ENCODE measurements around the gene IDH3G.
"Not testable (repeated sequence)": the region's sequence is repeated elsewhere in the genome, so short reads cannot be mapped to it uniquely, and the experiment has no call there.

The IDH3G gene

DNA sequence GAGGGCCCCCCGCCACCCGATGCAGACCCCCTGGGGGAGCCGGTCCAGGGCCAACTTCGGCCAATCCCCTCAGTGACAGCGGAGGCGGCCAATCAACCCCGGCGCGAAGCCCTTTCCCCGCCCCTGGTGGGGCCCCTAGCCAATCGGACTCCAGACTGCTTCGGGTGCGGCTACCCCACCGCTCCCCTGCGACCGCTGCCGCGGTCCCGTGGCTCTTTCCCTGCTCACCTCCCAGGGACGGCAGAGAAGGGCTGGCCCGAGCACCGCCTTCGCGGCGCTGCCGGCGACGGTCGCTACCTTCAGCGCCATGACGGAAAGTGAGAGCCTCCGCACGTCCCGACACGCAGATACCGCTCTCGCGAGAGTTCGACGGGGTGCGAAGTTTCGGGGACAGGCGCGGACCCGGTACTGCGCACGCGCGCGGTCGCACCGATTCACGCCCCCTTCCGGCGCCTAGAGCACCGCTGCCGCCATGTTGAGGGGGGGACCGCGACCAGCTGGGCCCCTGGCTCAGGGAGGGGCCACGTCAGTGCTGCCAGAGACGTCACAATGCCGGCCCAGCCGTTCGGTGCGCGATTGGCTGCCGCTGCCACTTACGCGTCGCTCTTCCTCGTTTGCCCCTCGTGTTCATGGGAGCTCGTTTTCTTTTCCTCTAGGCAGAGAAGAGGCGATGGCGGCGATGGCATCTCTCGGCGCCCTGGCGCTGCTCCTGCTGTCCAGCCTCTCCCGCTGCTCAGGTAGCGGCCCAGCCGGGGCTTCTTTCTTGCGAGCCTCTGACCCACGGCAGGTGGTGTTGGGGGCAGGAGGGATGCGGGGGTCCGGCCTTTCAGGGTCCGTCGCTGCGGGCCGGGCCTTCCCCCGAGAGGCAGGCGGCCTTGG is at the start of gene IDH3G, which contains the start of gene SSR4:
Gene IDH3G, minus strand, starts transcription at position 358 of the 879 bp plus-strand sequence. Its CDS starts 49 bp downstream, at position 309.
Gene SSR4, plus strand, starts transcription at position 651 of the 879 bp plus-strand sequence. Its CDS starts 20 bp downstream, at position 671.
- in situ Hi-C loops (cut with HindIII; ENCODE audit: low sequenced_read_pairs): no loop called here

DNA sequence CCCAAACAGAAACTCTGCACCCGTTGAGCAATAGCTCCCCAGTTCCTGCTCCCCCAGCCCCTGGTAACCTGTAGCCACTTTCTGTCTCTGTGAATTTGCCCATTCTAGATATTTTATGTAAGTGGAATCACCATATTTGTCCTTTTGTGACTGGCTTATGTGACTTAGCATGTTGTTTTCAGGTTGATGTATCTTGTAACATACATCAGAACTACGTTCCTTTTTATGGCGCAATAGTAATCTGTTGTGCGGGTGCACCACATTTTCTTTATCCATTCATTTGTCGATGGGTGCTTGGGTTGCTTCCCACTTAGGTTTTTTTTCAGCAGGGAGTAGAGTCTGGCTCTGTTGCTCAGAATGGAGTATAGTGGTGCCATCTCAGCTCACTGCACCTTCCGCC is 42.7 kb upstream of the IDH3G start:
- in situ Hi-C loops (cut with HindIII; ENCODE audit: low sequenced_read_pairs): no loop called here

DNA sequence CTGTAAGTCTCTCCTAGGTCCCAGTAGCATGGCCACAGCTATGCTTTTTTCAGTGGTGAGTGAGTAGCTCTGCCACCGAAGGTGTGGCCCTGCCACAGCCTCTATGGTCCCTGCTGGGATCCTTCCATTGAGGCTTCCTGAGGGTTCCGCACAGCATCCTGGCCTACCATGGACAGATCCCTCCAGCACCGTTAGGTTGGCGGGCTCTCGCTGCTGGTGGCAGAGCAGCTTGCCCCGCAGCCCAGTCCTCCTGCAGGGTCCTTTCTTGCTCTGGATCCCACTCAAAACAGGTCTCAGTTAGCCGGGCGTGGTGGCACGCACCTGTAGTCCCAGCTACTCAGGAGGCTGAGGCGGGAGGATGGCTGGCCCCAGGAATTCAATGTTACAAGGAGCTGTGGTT is 38.6 kb upstream of the IDH3G start:
- in situ Hi-C loops (cut with HindIII; ENCODE audit: low sequenced_read_pairs): no loop called here

DNA sequence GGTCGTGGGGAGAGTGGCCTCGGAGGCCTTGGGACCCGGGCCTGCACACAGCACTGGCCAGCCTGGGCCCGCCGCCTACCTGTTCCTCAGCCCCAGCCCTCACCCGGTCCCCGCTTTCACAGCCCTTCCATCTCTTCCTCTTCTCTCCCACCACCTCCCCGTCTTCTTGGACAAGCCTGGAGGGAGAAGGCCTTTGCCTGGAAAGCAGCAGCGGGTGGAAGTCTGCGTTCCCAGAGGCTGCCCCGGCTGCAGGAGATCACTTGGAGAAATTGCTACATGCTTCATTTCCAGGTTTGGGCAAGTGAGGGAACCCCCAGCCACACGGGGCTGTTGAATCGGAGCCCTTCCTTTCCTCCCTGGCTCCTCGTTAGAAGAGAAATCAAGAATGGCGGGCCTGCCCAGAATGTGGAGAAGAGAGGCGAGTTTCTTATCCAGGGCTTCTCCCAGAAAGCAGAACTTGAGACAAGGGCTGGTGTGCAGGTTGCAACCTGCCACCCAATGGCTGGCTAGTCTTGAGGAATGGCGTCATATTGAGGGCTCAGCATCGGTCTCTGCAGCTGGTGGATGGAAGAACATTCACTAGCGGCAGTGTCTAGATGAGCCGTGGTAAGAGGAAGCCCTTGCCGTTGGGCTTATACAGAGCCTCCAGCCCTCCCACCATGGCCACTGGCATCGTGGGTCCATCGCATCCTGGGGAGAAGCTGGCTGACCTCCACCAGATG is 37.4 kb upstream of the IDH3G start:
- in situ Hi-C loops (cut with HindIII; ENCODE audit: low sequenced_read_pairs): no loop called here

DNA sequence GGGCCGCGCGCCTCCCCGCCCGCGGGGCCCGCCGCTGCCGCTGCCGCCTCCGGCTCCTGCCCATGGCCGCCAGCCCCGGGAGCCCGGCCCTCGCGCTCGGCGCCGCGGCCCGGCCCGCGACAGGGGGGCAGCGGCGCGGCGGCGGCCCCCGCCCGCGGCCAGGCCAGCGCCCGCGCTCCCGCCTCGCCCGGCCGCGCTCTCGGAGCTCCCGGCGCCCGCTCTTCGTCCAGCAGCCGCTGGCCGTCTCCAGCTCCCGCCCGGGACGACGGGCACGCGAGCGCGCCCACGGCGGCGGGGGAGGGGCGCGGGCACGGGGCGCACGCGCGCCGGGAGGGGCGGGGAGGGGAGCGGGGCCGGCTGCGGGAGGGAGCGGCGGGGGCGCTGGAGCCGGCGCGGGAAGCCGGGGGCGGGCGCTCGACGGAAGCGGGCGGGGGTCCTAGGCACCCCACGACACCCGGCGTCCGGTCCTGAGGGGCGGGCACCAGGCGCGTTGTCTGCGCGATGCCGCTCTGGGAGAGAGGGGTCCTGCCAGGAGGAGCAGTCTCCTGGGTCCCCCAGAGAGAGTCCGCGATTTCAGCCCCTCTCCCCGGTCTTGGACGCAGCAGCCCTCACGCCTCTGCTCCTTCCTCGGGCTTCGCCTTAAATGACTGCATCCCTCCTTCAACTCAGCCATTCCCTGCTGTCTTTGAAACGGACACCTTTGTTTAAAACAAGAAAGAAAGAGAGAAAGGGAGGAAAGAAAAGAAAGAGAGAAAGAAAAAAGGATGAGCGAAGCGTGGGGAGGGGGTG is 36.7 kb upstream of the IDH3G start:
- in situ Hi-C loops (cut with HindIII; ENCODE audit: low sequenced_read_pairs): no loop called here

DNA sequence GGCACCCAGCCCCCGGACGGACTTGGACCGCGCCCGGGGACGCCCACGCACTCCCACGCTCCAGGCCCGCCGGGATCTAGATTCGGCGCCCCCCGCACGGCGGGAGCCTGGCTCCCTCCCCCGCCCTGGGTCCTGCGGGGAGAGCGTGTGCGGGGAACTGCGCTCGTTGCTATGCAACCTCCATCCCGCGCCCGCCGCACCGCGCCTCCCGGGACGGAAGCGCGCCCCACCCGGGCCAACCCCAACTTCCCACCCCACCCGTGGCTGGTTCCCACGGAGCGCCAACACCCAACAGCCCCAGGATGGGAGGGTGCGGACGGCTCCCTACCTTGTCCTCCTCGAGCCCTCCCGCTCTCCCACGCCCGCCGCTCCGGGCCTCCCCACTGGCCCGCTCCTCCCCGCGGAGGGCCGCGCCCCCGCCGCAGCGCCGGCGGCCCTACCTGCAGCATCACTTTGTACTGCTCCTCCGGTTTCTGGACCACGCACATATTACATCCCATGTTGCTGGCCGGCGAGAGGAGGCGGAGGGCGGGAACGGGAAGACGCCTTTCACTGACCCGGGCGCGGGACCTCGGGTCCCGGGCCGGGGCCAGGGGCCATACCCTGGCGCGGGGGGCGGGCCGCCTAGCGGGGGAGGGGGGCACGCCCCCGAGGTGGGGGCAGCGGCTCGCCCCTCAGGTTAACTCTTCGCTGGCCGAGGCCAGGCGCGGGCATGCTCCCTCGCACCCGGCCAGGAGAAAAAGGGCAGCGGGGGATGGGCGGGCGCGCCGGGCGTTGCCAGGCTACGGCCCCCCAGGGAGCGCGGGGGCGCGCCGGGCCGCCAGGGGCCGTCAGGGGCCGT is 35.8 kb upstream of the IDH3G start, which contains the start of gene PDZD4:
Gene PDZD4, minus strand, starts transcription at position 746 of the 841 bp plus-strand sequence. Its CDS starts 246 bp downstream, at position 500.
- in situ Hi-C loops (cut with HindIII; ENCODE audit: low sequenced_read_pairs): no loop called here

DNA sequence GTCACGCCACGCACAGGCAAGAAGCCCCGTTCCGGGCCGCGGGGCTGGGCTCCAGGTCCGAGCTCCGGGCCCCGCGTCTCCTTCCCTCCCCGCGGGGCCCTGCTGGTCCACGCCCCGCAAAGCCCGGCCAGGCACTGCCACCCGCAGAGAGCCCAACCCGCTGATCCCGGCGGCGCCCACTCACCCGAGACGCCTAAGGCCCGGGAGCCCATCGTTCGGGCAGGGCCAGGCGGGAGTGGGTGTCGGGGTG is 35.3 kb upstream of the IDH3G start:
- in situ Hi-C loops (cut with HindIII; ENCODE audit: low sequenced_read_pairs): no loop called here

DNA sequence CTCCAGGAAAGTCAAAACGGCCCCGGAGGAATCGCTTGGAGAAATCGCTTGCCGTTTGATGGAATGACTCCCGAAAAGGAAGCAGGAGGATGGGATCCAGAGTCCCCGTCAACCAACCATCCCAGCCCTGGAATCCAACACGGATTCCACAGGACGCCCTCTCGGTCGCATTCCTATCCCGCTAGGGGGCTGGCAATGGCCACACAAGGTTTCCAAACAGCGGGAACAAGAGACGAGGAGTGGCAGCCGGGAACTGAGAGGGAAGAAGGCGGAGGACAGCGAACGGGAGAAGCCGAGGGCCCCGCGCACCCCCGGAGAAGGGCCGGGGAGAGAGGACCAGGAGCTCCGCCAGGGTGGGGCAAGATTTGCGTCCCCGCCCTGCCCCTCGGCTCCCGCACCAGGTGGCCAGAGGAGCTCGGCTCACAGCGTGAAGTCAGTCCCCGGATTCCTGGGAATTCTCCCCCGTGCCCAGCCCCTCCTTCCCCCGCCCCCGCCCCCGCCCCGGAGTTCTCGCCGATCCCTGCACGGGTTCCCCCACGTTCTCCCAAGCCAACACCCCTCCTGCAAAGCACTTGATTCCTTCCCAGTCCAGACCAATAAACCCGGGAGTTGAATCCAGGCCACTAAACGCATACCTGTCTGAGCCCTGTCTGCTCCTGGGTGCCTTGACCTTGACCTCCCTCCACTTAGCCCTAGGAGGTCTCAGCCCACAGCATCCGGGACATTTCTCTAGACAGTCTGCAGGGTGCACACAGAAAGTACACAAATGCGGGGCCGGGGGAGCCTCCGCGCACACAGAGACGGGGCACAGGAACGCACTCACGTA is 34.8 kb upstream of the IDH3G start:
- in situ Hi-C loops (cut with HindIII; ENCODE audit: low sequenced_read_pairs): no loop called here

DNA sequence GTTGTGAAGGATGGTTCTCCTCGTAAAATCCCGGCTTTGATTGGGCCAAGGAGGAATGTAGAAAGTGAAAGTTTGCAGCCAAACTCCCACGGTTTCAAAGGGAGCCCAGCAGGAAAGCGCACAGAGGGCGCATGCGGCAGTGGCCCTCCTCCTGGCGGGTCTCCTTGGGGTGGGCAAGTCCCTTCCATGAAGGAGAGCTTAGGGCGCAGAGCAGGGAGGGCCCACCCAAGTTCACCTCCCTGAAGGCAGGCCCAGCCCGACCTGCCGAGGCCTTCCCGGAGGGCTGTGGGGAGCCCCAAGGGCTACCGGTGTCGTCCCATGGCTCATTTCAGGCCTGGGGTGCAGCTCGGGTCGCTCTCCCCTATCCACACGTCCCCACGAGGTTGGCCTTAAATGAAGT is 34.1 kb upstream of the IDH3G start:
- in situ Hi-C loops (cut with HindIII; ENCODE audit: low sequenced_read_pairs): no loop called here

DNA sequence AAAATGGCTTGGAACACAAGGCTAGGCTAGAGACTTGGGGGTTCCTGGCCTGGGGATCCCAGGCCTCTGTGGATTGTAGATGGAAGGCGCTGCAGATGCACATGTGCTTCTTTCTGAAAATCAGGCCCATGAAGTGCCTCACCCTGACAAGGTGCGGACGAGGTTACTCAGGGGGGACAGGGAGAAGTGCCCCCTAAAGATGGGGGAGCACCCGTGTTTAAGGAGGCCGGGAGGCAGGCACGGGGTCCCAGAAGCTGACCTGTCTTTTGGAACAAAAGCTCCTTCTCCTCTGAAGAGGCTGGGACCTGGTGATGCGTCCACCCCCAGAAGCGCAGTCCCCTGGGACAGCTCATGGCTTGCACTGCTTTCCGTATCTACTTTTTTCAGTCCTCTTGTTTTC is 33.7 kb upstream of the IDH3G start:
- in situ Hi-C loops (cut with HindIII; ENCODE audit: low sequenced_read_pairs): no loop called here

DNA sequence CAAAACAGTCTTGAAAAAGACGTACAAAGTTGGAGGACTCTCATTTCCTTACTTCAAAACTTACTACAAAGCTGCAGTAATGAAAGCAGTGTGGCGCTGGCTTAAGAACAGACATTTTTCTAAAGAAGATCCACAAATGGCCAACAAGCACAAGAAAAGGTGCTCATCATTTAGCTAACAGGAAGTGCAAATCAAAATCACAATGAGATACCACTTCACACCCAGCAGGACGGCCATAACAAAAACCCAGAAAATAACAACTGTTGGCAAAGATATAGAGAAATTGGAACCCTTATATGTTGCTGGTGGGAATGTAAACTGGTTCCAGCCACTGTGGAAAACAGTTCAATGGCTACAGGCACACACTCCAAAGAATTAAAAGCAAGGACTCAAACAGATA is 32.8 kb upstream of the IDH3G start:
- in situ Hi-C loops (cut with HindIII; ENCODE audit: low sequenced_read_pairs): no loop called here

DNA sequence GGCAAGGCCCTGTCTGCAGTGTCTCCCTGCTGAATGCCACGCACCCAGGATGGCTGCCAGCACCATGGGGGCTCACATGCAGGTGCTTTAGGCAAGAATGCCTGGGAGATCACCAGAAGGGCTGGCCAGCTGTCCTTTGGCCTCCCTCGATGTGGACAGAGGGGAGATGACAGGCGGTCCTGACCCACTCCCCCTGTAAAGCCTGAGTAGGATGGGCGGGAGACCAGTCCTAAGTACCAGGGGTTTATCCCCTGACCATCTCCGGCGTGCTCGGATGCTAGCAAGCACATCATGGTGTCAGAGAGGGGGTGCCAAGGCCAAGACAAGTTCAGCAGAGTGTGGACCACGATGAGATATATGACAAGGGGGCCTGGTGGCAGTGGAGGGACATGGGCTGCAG is 30.9 kb upstream of the IDH3G start:
- in situ Hi-C loops (cut with HindIII; ENCODE audit: low sequenced_read_pairs): no loop called here

DNA sequence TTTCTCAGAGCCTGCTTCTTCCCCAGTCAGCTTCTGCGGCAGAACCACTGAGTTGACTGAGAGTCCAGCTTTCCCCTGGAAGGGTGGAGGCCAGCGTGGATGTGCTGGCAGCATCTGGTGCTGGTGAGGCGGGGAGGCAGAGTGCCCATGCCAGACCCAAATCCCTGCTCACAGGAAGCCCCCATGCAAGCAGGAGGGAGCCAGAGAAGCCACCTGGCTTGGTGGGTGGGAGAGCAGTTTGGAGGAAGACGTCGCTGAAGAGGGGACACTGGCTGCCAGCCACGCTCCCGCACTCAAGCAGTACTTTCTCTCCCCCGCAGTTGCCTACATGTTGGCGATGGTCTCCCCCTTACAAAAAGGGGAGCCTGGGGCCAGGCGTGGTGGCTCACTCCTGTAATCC is 30.2 kb upstream of the IDH3G start:
- in situ Hi-C loops (cut with HindIII; ENCODE audit: low sequenced_read_pairs): no loop called here

DNA sequence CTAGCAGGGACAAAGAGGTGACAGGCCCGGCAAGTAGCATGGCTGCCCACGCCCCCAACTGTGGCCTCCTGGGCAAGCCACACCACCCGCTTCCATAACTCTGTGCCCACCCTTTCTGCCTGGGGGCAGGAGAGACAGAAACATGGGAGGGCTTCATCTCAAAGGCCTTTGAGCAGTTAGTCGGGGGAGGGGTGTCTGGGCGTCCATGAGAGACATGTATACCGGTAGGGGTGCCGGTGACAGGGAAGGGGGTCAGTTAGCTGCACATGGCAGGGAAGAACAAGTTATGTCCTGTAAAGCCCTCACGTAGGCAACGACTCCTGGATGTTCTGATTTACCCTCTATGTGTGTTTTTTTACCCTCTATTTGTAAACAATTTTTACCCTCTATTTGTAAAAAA is 26.9 kb upstream of the IDH3G start:
- in situ Hi-C loops (cut with HindIII; ENCODE audit: low sequenced_read_pairs): no loop called here

DNA sequence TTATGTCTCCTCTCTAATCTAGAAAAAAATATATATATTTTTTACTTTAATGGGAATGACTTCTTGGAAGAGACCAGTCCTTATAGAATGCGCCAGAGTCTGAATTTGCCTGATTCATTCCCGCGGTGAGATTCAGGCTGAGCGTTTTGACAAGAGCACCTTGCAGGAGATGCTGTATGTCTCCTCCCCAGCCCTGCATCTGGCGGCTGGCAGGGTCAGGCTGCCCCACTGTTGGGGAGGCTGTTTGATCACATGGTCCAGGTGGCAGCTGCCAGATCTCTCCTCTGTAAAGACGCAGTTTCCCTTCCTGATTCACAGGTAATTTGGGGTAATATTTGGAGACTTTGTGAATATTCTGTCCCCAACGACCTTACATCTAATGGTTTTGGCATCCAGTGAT is 26.4 kb upstream of the IDH3G start:
- in situ Hi-C loops (cut with HindIII; ENCODE audit: low sequenced_read_pairs): no loop called here

DNA sequence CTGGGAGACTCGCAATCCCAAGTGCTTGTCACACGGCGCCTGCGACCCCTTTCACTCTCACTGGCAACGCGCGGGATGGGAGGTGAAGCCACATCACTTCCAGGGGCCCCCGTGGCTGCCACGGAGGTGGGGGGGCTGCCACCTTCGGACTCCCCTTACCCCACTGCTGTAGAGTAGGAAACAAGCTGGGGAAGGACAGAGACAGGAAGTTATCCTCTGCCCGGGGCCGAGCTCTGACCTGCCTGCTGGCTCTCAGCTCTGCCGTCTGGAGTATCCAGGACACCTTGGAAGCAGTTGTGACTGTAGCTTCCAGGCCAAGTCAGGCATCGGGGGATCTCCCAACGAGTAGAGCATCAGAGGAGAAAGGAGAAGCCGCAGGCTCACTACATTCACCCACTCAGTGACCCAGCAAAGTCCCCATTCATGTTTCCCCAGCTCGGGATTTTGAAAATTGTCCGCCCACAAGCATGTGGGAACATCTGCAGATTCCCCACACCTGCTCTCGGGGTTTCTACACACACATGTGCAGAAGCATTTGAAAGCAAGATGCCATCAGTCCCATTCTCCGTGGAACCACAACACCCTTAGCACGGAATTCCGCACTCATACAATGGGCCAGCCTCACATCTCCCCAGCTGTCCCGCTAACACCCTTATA is 25.3 kb upstream of the IDH3G start:
- in situ Hi-C loops (cut with HindIII; ENCODE audit: low sequenced_read_pairs): no loop called here

DNA sequence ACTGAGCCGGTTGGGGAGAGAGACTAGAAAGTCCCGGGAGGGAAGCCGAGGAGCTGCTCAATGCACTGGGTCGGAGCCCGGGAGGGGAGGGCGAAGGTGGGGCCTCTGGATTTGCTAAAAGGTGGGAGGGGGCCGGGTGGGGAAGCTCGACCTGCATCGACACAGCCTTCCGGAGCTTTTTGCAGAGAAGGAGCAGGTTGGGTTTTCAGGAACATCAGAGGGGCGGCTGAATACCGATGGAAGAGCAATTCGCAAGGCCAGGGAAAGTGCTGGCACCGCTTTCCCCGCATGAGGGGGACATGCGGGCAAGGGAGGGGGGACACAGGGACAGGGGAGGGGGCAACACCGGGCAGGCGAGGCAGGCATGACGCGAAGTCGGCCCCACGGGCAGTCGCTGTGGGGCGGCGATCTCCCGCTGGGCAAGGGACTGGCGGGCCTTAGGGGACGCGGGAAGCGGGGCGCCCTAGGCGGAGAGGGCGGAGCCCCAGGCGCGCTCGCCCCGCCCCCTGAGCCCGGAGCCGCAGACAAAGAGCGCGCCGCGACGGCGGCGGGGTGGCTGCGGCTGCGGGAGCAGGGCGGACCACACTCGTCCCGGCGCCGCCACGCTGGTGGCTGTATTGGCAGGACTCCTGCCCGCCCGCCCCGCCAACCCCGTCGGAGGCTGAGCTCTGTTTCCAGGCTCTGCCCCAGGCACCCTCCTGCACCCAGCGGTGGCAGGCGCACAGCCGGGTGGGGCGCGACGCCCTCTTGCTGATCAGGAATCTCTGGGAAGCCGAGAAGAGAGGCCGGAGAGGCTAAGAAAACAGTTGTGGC is 24.6 kb upstream of the IDH3G start:
- in situ Hi-C loops (cut with HindIII; ENCODE audit: low sequenced_read_pairs): no loop called here

DNA sequence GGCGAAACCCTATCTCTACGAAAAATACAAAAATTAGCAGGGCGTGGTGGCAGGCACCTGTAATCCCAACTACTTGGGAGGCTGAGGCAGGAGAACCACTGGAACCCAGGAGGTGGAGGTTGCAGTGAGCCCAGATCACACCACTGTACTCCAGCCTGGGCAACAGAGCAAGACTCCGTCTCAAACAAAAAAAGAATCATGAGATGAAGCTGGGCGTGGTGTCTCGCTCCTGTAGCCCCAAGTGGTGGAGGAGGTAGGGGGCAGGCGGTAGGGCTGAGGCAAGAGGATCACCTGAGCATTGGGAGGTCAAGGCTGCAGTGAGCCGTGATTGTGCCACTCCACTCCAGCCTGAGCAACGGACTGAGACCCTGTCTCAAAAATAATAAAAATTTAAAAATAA is 23.9 kb upstream of the IDH3G start:
- in situ Hi-C loops (cut with HindIII; ENCODE audit: low sequenced_read_pairs): not testable (repeated sequence)
